GM23338 (cell line): ENCODE measurements around the gene SS18. TPM values are rescaled to one million over a fixed set of nuclear protein-coding genes. Genes with fewer than 3 reads are reported as not detected.

Source experiments
- ATAC-seq: fragments of 200-7000 bp; cut with Tn5 transposase; 3 replicates; pipeline ENCODE4 v1.9.1; 2020
- DNase-seq: peaks from one replicate; pipeline ENCODE4 v3.0.0-alpha.2; 2015; ENCODE audit warnings: low spot score
- H2AFZ ChIP-seq: fragments of 200-600 bp; sonication (generic); 2 replicates; pipeline ENCODE4 v1.8.0; 2016; ENCODE audit warnings: antibody characterized with exemption, mild to moderate bottlenecking, moderate library complexity
- H3F3A ChIP-seq: fragments of 200-600 bp; sonication (generic); replicated peaks from 2 replicates; pipeline ENCODE4 v1.8.0; 2017; ENCODE audit warnings: antibody characterized with exemption, mixed run types, low read depth
- H3K27ac ChIP-seq: fragments of 200-600 bp; sonication (generic); 2 replicates; pipeline ENCODE4 v1.6.1; 2016; ENCODE audit warnings: low read depth
- H3K27me3 ChIP-seq: fragments of 200-600 bp; sonication (generic); 2 replicates; pipeline ENCODE4 v1.8.0; 2016; ENCODE audit warnings: mild to moderate bottlenecking, mixed run types, moderate library complexity; ENCODE audit not compliant: insufficient read depth
- H3K36me3 ChIP-seq: fragments of 200-600 bp; sonication (generic); 2 replicates; pipeline ENCODE4 v1.8.0; 2016; ENCODE audit warnings: mild to moderate bottlenecking; ENCODE audit not compliant: insufficient read depth
- H3K4me1 ChIP-seq: fragments of 200-600 bp; sonication (generic); 2 replicates; pipeline ENCODE4 v1.8.0; 2016; ENCODE audit warnings: mild to moderate bottlenecking, moderate library complexity; ENCODE audit not compliant: insufficient read depth
- H3K4me2 ChIP-seq: fragments of 200-600 bp; sonication (generic); 2 replicates; pipeline ENCODE4 v1.7.1; 2017; ENCODE audit warnings: mixed run types
- H3K4me3 ChIP-seq: fragments of 200-600 bp; sonication (generic); 2 replicates; pipeline ENCODE4 v1.6.1; 2016; ENCODE audit warnings: mixed run types
- H3K79me2 ChIP-seq: fragments of 200-600 bp; sonication (generic); replicated peaks from 2 replicates; pipeline ENCODE4 v1.8.0; 2017; ENCODE audit warnings: mild to moderate bottlenecking; ENCODE audit not compliant: insufficient read depth
- H3K9me2 ChIP-seq: fragments of 200-600 bp; sonication (generic); 2 replicates; pipeline ENCODE4 v1.8.0; 2017; ENCODE audit not compliant: insufficient read depth
- H4K20me1 ChIP-seq: fragments of 200-600 bp; sonication (generic); replicated peaks from 2 replicates; pipeline ENCODE4 v1.8.0; 2017; ENCODE audit warnings: mild to moderate bottlenecking; ENCODE audit not compliant: insufficient read depth
- H3K27ac Mint-ChIP-seq: 2 replicates; pipeline ENCODE4 v1.8.0; 2020; ENCODE audit warnings: inconsistent platforms, mild to moderate bottlenecking, moderate library complexity, mixed read lengths
- H3K27me3 Mint-ChIP-seq: 3 replicates; pipeline ENCODE4 v1.8.0; 2022; ENCODE audit warnings: low read depth, mild to moderate bottlenecking, moderate library complexity, mixed read lengths, inconsistent platforms; ENCODE audit not compliant: insufficient read depth, poor library complexity
- H3K36me3 Mint-ChIP-seq: 3 replicates; pipeline ENCODE4 v1.8.0; 2021; ENCODE audit warnings: low read depth, mild to moderate bottlenecking, inconsistent platforms, moderate library complexity, mixed read lengths
- H3K4me1 Mint-ChIP-seq: 3 replicates; pipeline ENCODE4 v1.8.0; 2020; ENCODE audit warnings: mild to moderate bottlenecking, inconsistent platforms, mixed read lengths
- H3K4me3 Mint-ChIP-seq: 3 replicates; pipeline ENCODE4 v1.8.0; 2021; ENCODE audit warnings: moderate library complexity, mild to moderate bottlenecking, inconsistent platforms, mixed read lengths
- H3K9me3 Mint-ChIP-seq: 3 replicates; pipeline ENCODE4 v1.8.0; 2020; ENCODE audit warnings: moderate library complexity, mild to moderate bottlenecking, inconsistent platforms, mixed read lengths
- CREB1 ChIP-seq: fragments of 250-450 bp; sonication (Bioruptor Pico); IDR thresholded peaks from 2 replicates; pipeline ENCODE4 v1.5.0; 2020; ENCODE audit warnings: low read depth, mild to moderate bottlenecking, moderate library complexity
- CTCF ChIP-seq, 2 experiments: fragments of 200-600 bp in 1 of 2; sonication (generic) in 1 of 2; conservative IDR thresholded peaks; 2 replicates each; pipeline versions ENCODE4 v1.5.1 to v1.6.1; 2016 to 2017; ENCODE audit warnings: antibody characterized with exemption in 2 of 2, low read depth in 2 of 2, mild to moderate bottlenecking in 2 of 2, moderate library complexity in 1 of 2
- ETS1 ChIP-seq: IDR thresholded peaks from 2 replicates; pipeline ENCODE4 v1.6.1; 2016; ENCODE audit warnings: antibody characterized with exemption
- EZH2 ChIP-seq: fragments of 200-600 bp; sonication (generic); IDR thresholded peaks from one replicate; pipeline ENCODE4 v1.8.0; 2017; ENCODE audit warnings: antibody characterized with exemption, mild to moderate bottlenecking, low read depth; ENCODE audit not compliant: unreplicated experiment
- EZH2phosphoT487 ChIP-seq: fragments of 200-600 bp; sonication (generic); IDR thresholded peaks from one replicate; pipeline ENCODE4 v1.8.1; 2018; ENCODE audit warnings: antibody characterized with exemption; ENCODE audit not compliant: unreplicated experiment
- JUNB ChIP-seq: IDR thresholded peaks from one replicate; pipeline ENCODE4 v1.6.1; 2016; ENCODE audit warnings: antibody characterized with exemption; ENCODE audit not compliant: unreplicated experiment
- NANOG ChIP-seq: IDR thresholded peaks from 2 replicates; pipeline ENCODE4 v1.6.1; 2016; ENCODE audit warnings: antibody characterized with exemption, borderline replicate concordance
- POLR2AphosphoS5 ChIP-seq: IDR thresholded peaks from 2 replicates; pipeline ENCODE4 v1.6.1; 2016; ENCODE audit warnings: antibody characterized with exemption, low read depth
- REST ChIP-seq: IDR thresholded peaks from one replicate; pipeline ENCODE4 v1.6.1; 2018; ENCODE audit warnings: antibody characterized with exemption; ENCODE audit not compliant: unreplicated experiment
- STAT1 ChIP-seq: IDR thresholded peaks from one replicate; pipeline ENCODE4 v1.6.1; 2016; ENCODE audit warnings: antibody characterized with exemption; ENCODE audit not compliant: unreplicated experiment
- ZNF114 ChIP-seq: fragments of 250-450 bp; sonication (Bioruptor Pico); IDR thresholded peaks from 2 replicates; pipeline ENCODE4 v1.5.0; 2020; ENCODE audit warnings: mild to moderate bottlenecking, moderate library complexity
- ZNF331 ChIP-seq: fragments of 250-450 bp; sonication (Bioruptor Pico); IDR thresholded peaks from 2 replicates; pipeline ENCODE4 v1.5.0; 2020; ENCODE audit warnings: low read depth, mild to moderate bottlenecking, moderate library complexity
- ZNF462 ChIP-seq: fragments of 250-450 bp; sonication (Bioruptor Pico); IDR thresholded peaks from 2 replicates; pipeline ENCODE4 v1.5.0; 2020; ENCODE audit warnings: mild to moderate bottlenecking, moderate library complexity
- polyA plus RNA-seq: library from polyadenylated mRNA; unstranded; fragments of >200 nt; fragmentation: Nextera tagmentation; extraction: Ambion mirVana; gene quantifications from 2 replicates; pipeline ENCODE4 v1.2.1, GENCODE V29; 2016
- total RNA-seq: library from RNA; depleted of rRNA; stranded (reverse); fragments of >200 nt; shearing (Covaris generic); gene quantifications from 2 replicates; pipeline ENCODE4 v1.2.3, GENCODE V29; 2014

Gene SS18
- total and polyA plus RNA-seq, 2 experiments from 2014 or later: 41.3 to 148 TPM

GRCh38 chr18:26008096-26008495 is 82.3 kb downstream of the SS18 start:
- Histone ChIP-seq H3K9me2 (no peaks in the 10 kb centered on the region), H3K27ac (no peak overlapping the region), H2AFZ (no peak overlapping the region), H3F3A (no peaks in the 10 kb centered on the region), H3K4me2 (no peak overlapping the region), H4K20me1 (no peaks in the 10 kb centered on the region), H3K4me3 (no peak overlapping the region), H3K36me3 (no peaks in the 10 kb centered on the region), H3K79me2 (no peaks in the 10 kb centered on the region), H3K4me1 (0 out of 2 replicates have a peak, but pooled peaks cover 3% of the 10 kb centered on the region), H3K27me3 (no peaks in the 10 kb centered on the region)
- ATAC-seq: no peak
- TF ChIP-seq POLR2AphosphoS5 (no peak), EZH2phosphoT487 (no peak), REST (no peak), CREB1 (CRISPR knock-in tag) (no peak), JUNB (no peak), CTCF (conservative IDR thresholded peaks at IDR 0.05; ENCODE audit: low read depth in 2 of 2) (no peak), ETS1 (no peak), STAT1 (no peak), ZNF114 (no peak), EZH2 (no peak), NANOG (no peak), ZNF462 (CRISPR knock-in tag) (no peak), ZNF331 (CRISPR knock-in tag) (no peak)
- Mint-ChIP-seq H3K4me3 (no peak overlapping the region), H3K36me3 (no peaks in the 10 kb centered on the region), H3K9me3 (no peaks in the 10 kb centered on the region), H3K27ac (no peak overlapping the region), H3K27me3 (no peaks in the 10 kb centered on the region), H3K4me1 (peaks cover 2% of the 10 kb centered on the region; the same call in 1 of the 3 replicates)
- DNase-seq: no peak
